Activated naive CD4-positive, alpha-beta T cell (primary cell): ENCODE results near the gene HEY2.
"Not testable (repeated sequence)": the region's sequence is repeated elsewhere in the genome, so short reads cannot be mapped to it uniquely, and the experiment has no call there.

ENCODE experiments used
- DNase-seq, 4 experiments: peaks; one replicate each; lab custom pipeline; 2025; lab: John Stamatoyannopoulos, UW

HEY2 gene

GRCh38 chr6:125769147-125769783 lies 19.8 kb downstream of the HEY2 start:
- DNase-seq: no peak

GRCh38 chr6:125773387-125774341 lies 24.2 kb downstream of the HEY2 start:
- DNase-seq: no peak

GRCh38 chr6:125776107-125776826 lies 26.8 kb downstream of the HEY2 start:
- not testable (repeated sequence) for DNase-seq

GRCh38 chr6:125779924-125780539 lies 30.6 kb downstream of the HEY2 start:
- peak; percentile 66 to 85 (median 76) for DNase-seq

- peak in 3 of 4 experiments; percentile 7 to 30 (median 29) for DNase-seq
These were observed 31.3 kb downstream of the HEY2 start for GRCh38 chr6:125780540-125781313.

GRCh38 chr6:125781314-125781868 lies 32.0 kb downstream of the HEY2 start:
- peak in 1 of 4 experiments; percentile 34 for DNase-seq

GRCh38 chr6:125784365-125784764 lies 34.9 kb downstream of the HEY2 start:
- no peak for DNase-seq

- no peak for DNase-seq
These were observed 38.4 kb downstream of the HEY2 start for GRCh38 chr6:125787791-125788190.

- no peak for DNase-seq
These were observed 39.7 kb downstream of the HEY2 start for GRCh38 chr6:125789167-125789566.

GRCh38 chr6:125789576-125790357 lies 40.3 kb downstream of the HEY2 start:
- DNase-seq: peak in 3 of 4 experiments; percentile 10 to 46 (median 39)

- DNase-seq: peak; percentile 32 to 77 (median 62)
These were observed 41.1 kb downstream of the HEY2 start, which contains the start of gene NCOA7 for GRCh38 chr6:125790358-125791150. Gene NCOA7, plus strand, starts transcription at chr6:125790960. Its CDS starts 24,395 bp downstream, at chr6:125815355.

- DNase-seq: peak in 1 of 4 experiments; percentile 23
These were observed 41.9 kb downstream of the HEY2 start for GRCh38 chr6:125791151-125791819.

GRCh38 chr6:125791820-125792165 lies 42.4 kb downstream of the HEY2 start:
- no peak for DNase-seq

- no peak for DNase-seq
These were observed 42.7 kb downstream of the HEY2 start for GRCh38 chr6:125792172-125792571.

- no peak for DNase-seq
These were observed 43.2 kb downstream of the HEY2 start for GRCh38 chr6:125792680-125793079.

- DNase-seq: no peak
These were observed 43.8 kb downstream of the HEY2 start for GRCh38 chr6:125793280-125793679.

- no peak for DNase-seq
These were observed 44.4 kb downstream of the HEY2 start for GRCh38 chr6:125793863-125794262.

GRCh38 chr6:125794342-125795137 lies 45.1 kb downstream of the HEY2 start:
- DNase-seq: no peak
